Left lung (tissue), 10 donors: ENCODE data around the gene ADAM10. TPM values are rescaled to one million over a fixed set of nuclear protein-coding genes. Genes with fewer than 3 reads are reported as not detected.

Experiments
- ATAC-seq: fragments of 200-7000 bp; cut with Tn5 transposase; one replicate; pipeline ENCODE4 v1.9.1; 2020; ENCODE audit warnings: moderate library complexity
- DNase-seq, 4 donors: peaks; one replicate each; pipeline ENCODE4 v3.0.0-alpha.2; 2013 to 2020
- H3K27ac ChIP-seq, 2 donors: fragments of 200-600 bp; sonication (generic) in 1 of 2; one replicate each; pipeline versions ENCODE4 v1.5.0 to v1.8.0; 2020 to 2021
- H3K27me3 ChIP-seq, 2 donors: fragments of 200-600 bp; sonication (generic) in 1 of 2; one replicate each; pipeline versions ENCODE4 v1.5.0 to v1.8.0; 2020 to 2021
- H3K36me3 ChIP-seq, 2 donors: fragments of 200-600 bp; sonication (generic) in 1 of 2; one replicate each; pipeline versions ENCODE4 v1.5.0 to v1.8.0; 2020 to 2021
- H3K4me1 ChIP-seq, 2 donors: fragments of 200-600 bp; one replicate each; pipeline ENCODE4 v1.8.0; 2021
- H3K4me3 ChIP-seq, 2 donors: fragments of 200-600 bp; sonication (generic) in 1 of 2; one replicate each; pipeline versions ENCODE4 v1.5.0 to v1.8.0; 2020 to 2021; ENCODE audit warnings: mild to moderate bottlenecking in 1 of 2
- H3K9me3 ChIP-seq, 2 donors: fragments of 200-600 bp; sonication (generic) in 1 of 2; one replicate each; pipeline versions ENCODE4 v1.5.0 to v1.8.0; 2020 to 2021
- intact Hi-C, 2 donors: fragments of 100-400 bp; cut with DNase I; formaldehyde crosslinking; loops; one replicate each; pipeline versions ENCODE4 v1.11.2 to v1.14.2; 2022
- polyA plus RNA-seq, 6 donors: library from polyadenylated mRNA; unstranded; fragments of 120-200 nt; gene quantifications; one replicate each; pipeline ENCODE4 v1.2.1, GENCODE V29; 2013; ENCODE audit not compliant: insufficient read length in 6 of 6
- total RNA-seq, 2 donors: library from RNA; stranded (reverse); fragmentation: NEBNext Ultra II Directional; extraction: Animal tissue kit (Norgen Biotek cat#: 25700); gene quantifications; one replicate each; pipeline ENCODE4 v1.2.1, GENCODE V29; 2021
- TF ChIP-seq, protein P1 (sequence below), 2 donors: fragments of 200-600 bp; sonication (generic) in 1 of 2; IDR thresholded peaks; one replicate each; pipeline versions ENCODE4 v1.5.0 to v1.8.0; 2021; ENCODE audit warnings: antibody characterized with exemption in 2 of 2
- donor health status: DM: no; HTN: yes; CAD: no.
- donor health status: DM: no; HTN: no; CAD: no.

ADAM10 gene
- total and polyA plus RNA-seq, 8 donors, result 130 to 167 (median 156) TPM

DNA sequence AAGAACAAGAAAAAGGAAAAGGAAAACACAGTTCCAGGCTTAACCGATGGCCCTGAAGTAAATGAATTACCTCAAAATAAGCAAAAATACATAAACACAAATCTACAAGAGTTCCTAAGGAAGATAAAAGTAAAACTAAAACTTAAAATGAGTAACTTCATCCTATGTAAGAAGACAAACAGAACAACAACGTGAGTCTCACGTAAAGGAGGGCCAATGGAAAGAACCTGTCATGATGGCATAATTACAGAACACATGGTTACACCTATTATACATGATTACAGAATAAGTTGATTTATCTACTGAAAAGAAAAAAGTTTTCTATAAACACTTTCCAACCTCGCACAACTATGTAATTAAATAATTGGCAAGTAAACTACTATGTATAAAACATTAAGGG lies 42.1 kb downstream of the ADAM10 start:
- peaks cover 0 to 7% of the 10 kb centered on the region in 2 donors for H3K36me3 ChIP-seq
- TF ChIP-seq, protein P1, sequence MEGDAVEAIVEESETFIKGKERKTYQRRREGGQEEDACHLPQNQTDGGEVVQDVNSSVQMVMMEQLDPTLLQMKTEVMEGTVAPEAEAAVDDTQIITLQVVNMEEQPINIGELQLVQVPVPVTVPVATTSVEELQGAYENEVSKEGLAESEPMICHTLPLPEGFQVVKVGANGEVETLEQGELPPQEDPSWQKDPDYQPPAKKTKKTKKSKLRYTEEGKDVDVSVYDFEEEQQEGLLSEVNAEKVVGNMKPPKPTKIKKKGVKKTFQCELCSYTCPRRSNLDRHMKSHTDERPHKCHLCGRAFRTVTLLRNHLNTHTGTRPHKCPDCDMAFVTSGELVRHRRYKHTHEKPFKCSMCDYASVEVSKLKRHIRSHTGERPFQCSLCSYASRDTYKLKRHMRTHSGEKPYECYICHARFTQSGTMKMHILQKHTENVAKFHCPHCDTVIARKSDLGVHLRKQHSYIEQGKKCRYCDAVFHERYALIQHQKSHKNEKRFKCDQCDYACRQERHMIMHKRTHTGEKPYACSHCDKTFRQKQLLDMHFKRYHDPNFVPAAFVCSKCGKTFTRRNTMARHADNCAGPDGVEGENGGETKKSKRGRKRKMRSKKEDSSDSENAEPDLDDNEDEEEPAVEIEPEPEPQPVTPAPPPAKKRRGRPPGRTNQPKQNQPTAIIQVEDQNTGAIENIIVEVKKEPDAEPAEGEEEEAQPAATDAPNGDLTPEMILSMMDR (IDR thresholded peaks at IDR 0.05), result no peak
- no peak for ATAC-seq
- no peaks in the 10 kb centered on the region for H3K27me3 ChIP-seq
- no peak overlapping the region for H3K4me3 ChIP-seq
- intact Hi-C loops, result no loop called here
- H3K9me3 ChIP-seq, result no peaks in the 10 kb centered on the region
- no peak for DNase-seq
- no peak overlapping the region for H3K27ac ChIP-seq
- H3K4me1 ChIP-seq, result peaks cover 0 to 14% of the 10 kb centered on the region in 2 donors

DNA sequence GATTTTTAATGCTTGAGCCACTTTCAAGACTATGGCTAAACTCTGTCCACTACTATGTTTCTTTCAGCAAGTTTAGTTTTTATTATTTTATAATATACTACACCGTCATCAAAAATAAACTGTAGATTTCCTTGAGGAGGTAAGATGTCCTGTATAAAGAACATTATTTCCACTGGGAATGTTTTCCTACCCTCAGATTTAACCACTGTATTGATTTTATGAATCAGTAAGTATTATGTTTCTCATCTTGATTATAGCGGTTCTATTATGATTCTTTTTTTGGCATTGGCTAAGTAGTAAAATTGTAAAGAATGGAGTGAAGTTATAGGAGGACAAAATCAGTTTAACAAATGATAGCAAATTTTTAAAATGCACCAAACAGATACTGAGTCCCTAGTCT lies 44.4 kb downstream of the ADAM10 start:
- TF ChIP-seq, protein P1 (IDR thresholded peaks at IDR 0.05), result no peak
- ATAC-seq (no peak), DNase-seq (no peak)
- intact Hi-C loops, result no loop called here
- Histone ChIP-seq H3K4me3 (no peak overlapping the region), H3K4me1 (peaks cover 0 to 14% of the 10 kb centered on the region in 2 donors), H3K9me3 (no peaks in the 10 kb centered on the region), H3K36me3 (peaks cover 0 to 12% of the 10 kb centered on the region in 2 donors), H3K27ac (no peak overlapping the region), H3K27me3 (no peaks in the 10 kb centered on the region)

DNA sequence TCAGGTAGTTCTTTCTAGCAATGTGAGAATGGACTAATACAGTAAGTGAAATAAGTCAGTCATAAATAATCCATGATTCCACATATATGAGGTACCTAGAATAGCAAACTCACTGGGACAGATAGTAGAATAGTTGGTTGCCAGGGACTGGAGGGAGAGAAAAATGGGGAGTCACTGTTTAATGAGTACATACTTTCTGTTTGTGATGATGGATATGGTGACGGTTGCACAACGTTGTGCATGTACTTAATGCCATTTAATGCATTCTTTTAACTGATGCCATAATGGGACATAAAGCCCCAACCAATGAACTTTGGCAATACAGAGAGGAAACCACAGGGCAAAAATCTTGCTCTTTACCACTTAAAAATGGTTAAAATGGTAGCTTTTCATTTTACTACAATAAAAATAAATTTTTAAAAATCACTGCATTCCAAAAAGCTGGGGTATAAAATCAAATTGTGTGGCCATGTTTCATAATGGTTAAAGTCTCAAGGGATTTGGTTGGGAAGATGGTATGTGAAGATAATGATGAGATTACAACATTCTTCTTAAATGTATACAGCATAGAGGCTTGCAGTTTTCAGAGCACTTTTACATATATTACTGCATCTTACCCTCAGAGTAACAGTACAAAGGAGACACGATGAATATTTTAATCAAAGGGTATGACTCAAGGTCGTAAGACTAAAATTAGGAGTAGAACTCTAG lies 45.2 kb downstream of the ADAM10 start:
- intact Hi-C loops, result no loop called here
- H3K36me3 ChIP-seq, result peaks cover 0 to 12% of the 10 kb centered on the region in 2 donors
- TF ChIP-seq, protein P1 (IDR thresholded peaks at IDR 0.05), result no peak
- H3K9me3 ChIP-seq, result peaks cover 0 to 3% of the 10 kb centered on the region in 2 donors
- H3K4me3 ChIP-seq, result no peak overlapping the region
- peaks cover 0 to 14% of the 10 kb centered on the region in 2 donors for H3K4me1 ChIP-seq
- no peaks in the 10 kb centered on the region for H3K27me3 ChIP-seq
- DNase-seq (no peak), ATAC-seq (no peak)
- H3K27ac ChIP-seq, result no peak overlapping the region

DNA sequence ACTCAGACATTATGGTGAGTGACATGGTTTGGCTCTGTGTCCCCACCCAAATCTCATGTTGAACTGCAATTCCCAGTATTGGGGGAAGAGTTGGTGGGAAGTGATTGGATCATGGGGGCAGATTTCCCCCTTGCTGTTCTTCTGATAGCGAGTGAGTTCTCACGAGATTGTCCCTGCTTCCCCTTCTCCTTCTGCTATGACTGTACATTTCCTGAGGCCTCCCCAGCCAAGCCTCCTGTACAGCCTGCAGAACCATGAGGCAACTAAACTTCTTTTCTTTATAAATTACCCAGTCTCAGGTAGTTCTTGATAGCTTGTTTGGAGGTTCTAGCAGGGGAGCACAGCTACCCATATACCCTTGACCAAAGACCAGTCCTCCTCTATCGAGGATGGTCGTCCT lies 45.9 kb downstream of the ADAM10 start:
- Histone ChIP-seq H3K9me3 (peaks cover 0 to 10% of the 10 kb centered on the region in 2 donors), H3K27ac (peak overlapping the region in 1 of 2 donors; percentile 37), H3K4me1 (peaks cover 0 to 14% of the 10 kb centered on the region in 2 donors), H3K4me3 (no peak overlapping the region), H3K36me3 (peaks cover 0 to 12% of the 10 kb centered on the region in 2 donors), H3K27me3 (no peaks in the 10 kb centered on the region)
- no peak for ATAC-seq
- DNase-seq, result no peak
- TF ChIP-seq, protein P1 (IDR thresholded peaks at IDR 0.05), result no peak
- intact Hi-C loops, result no loop called here

DNA sequence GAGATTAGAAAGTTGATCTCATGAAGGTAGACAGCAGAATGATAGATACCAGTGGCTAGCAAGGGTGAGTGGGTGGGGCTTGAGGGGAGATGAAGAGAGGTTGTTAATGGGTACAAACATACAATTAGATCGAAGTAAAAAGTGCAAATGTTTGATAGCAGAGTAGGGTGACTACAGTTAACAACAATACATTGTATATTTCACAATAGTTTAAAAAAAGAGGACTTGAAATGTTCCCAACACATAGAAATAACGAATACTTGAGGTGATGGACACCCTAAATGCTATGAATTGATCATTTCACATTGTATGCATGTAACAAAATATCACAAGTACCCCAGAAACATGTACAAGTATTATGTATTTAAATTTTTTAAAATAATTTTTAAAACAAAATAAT lies 47.3 kb downstream of the ADAM10 start:
- DNase-seq (no peak), ATAC-seq (no peak)
- H3K9me3 ChIP-seq, result peaks cover 0 to 13% of the 10 kb centered on the region in 2 donors
- H3K36me3 ChIP-seq, result peaks cover 0 to 5% of the 10 kb centered on the region in 2 donors
- TF ChIP-seq, protein P1 (IDR thresholded peaks at IDR 0.05), result no peak
- intact Hi-C loops, result no loop called here
- H3K27me3 ChIP-seq, result no peaks in the 10 kb centered on the region
- H3K4me1 ChIP-seq, result peaks cover 0 to 14% of the 10 kb centered on the region in 2 donors
- H3K27ac ChIP-seq, result no peak overlapping the region
- no peak overlapping the region for H3K4me3 ChIP-seq
